Adrenal gland (tissue), 12 donors: ENCODE results near the gene SYT1. TPM values are rescaled to one million over a fixed set of nuclear protein-coding genes. Genes with fewer than 3 reads are reported as not detected.

Experiments
- DNase-seq, 7 donors: peaks; one replicate each; pipeline ENCODE4 v3.0.0-alpha.2; 2019 to 2020
- H3K27ac ChIP-seq, 5 donors: fragments of 200-600 bp; sonication (generic) in 4 of 5; 1 replicate in 3 of 5; 2 replicates in 2 of 5; pipeline versions ENCODE4 v1.5.1 to v1.8.0; 2016 to 2020; ENCODE audit warnings: mild to moderate bottlenecking in 1 of 5
- H3K27me3 ChIP-seq: fragments of 200-600 bp; 2 replicates; pipeline ENCODE4 v1.8.0; 2021
- H3K36me3 ChIP-seq, 2 donors: fragments of 200-600 bp; replicated peaks in 1 of 2; 1 replicate in 1 of 2; 2 replicates in 1 of 2; pipeline versions ENCODE4 v1.5.1 to v1.8.0; 2018 to 2022
- H3K4me1 ChIP-seq, 2 donors: fragments of 200-600 bp; replicated peaks in 1 of 2; 1 replicate in 1 of 2; 2 replicates in 1 of 2; pipeline versions ENCODE4 v1.5.1 to v1.8.0; 2018 to 2021
- H3K4me3 ChIP-seq, 4 donors: fragments of 200-600 bp; sonication (generic) in 3 of 4; one replicate each; pipeline ENCODE4 v1.5.1; 2016 to 2018
- H3K9me3 ChIP-seq, 3 donors: fragments of 200-600 bp; sonication (generic) in 1 of 3; replicated peaks in 1 of 3; 1 replicate in 2 of 3; 2 replicates in 1 of 3; pipeline versions ENCODE4 v1.5.1 to v1.8.0; 2016 to 2021
- POLR2A ChIP-seq, 2 donors: fragments of 450-650 bp; IDR thresholded peaks; one replicate each; pipeline ENCODE4 v1.6.1; 2017; ENCODE audit warnings: antibody characterized with exemption in 2 of 2, mild to moderate bottlenecking in 2 of 2, moderate library complexity in 1 of 2
- WGBS, 4 donors: extraction: QIAGEN DNeasy Blood & Tissue Kit in 2 of 4; methylation state at CpG; one replicate each; pipeline versions ENCODE4 v1.1.5 to v1.1.7; 2013 to 2017; 5-methylcytosine and 5-hydroxymethylcytosine counted together
- intact Hi-C, 2 donors: fragments of 100-400 bp; cut with DNase I; formaldehyde crosslinking; loops; one replicate each; pipeline versions ENCODE4 v1.14.1 to v1.15.0; 2022 to 2023
- polyA plus RNA-seq, 3 donors: library from polyadenylated mRNA; stranded (reverse); fragments of 200-250 nt in 2 of 3; fragments of 350-450 nt in 1 of 3; fragmentation: Illumina TruSeq in 1 of 3; extraction: RNeasy Lipid Tissue Mini Kit (QIAGEN cat#74804) in 1 of 3; gene quantifications; one replicate each; pipeline ENCODE4 v1.2.3, GENCODE V29; 2013 to 2014
- total RNA-seq, 9 donors: library from RNA; depleted of rRNA in 4 of 9; stranded (reverse); fragments of >200 nt in 4 of 9; fragments of 120-200 nt in 1 of 9; fragmentation: NEBNext Ultra II Directional in 1 of 9; extraction: Animal tissue kit (Norgen Biotek cat#: 25700) in 1 of 9; gene quantifications; one replicate each; pipeline versions ENCODE4 v1.1.0 to v1.2.4, GENCODE V29; 2013 to 2023
- TF ChIP-seq, protein P1 (sequence below), 6 experiments: fragments of 450-650 bp in 4 of 6; fragments of 200-600 bp in 2 of 6; sonication (generic) in 1 of 6; IDR thresholded peaks; 1 replicate in 5 of 6; 2 replicates in 1 of 6; pipeline versions ENCODE4 v1.5.1 to v1.8.0; 2016 to 2021; ENCODE audit warnings: antibody characterized with exemption in 6 of 6, mild to moderate bottlenecking in 2 of 6, moderate library complexity in 1 of 6
- donor health status: healthy with polysubstance abuse.
- donor health status: Bipolar disorder and iron deficiency.
- donor health status: DM: yes; HTN: yes; CAD: no.
- donor health status: DM: no; HTN: no; CAD: no.
- donor health status: DM: no; HTN: no; CAD: no.
- donor health status: DM: yes; HTN: yes; CAD: no.

SYT1 gene
- total and polyA plus RNA-seq, 12 donors, result 0.42 to 22.3 (median 4.6) TPM

DNA sequence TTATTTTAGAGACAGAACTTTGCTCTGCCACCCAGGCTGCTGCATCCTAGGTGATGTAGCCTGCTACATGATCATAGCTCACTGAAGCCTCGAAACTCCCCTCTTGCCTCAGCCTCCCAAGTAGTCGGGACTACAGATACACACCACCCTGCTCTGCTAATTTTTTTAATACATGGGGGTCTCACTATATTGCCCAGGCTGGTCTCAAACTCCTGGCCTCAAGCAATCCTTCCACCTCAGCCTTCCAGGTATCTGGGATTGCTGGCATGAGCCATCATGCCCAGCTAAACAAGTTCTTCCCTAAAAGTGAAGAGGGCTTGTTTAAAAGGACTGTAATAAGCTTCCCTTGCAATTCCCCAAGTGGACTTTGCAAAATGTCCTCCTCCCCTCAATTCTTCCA is 515.8 kb downstream of the SYT1 start:
- no peaks in the 10 kb centered on the region for H3K9me3 ChIP-seq
- peaks cover 0 to 8% of the 10 kb centered on the region in 2 donors for H3K4me1 ChIP-seq
- no peak for TF ChIP-seq POLR2A (IDR thresholded peaks at IDR 0.05)
- TF ChIP-seq, protein P1, sequence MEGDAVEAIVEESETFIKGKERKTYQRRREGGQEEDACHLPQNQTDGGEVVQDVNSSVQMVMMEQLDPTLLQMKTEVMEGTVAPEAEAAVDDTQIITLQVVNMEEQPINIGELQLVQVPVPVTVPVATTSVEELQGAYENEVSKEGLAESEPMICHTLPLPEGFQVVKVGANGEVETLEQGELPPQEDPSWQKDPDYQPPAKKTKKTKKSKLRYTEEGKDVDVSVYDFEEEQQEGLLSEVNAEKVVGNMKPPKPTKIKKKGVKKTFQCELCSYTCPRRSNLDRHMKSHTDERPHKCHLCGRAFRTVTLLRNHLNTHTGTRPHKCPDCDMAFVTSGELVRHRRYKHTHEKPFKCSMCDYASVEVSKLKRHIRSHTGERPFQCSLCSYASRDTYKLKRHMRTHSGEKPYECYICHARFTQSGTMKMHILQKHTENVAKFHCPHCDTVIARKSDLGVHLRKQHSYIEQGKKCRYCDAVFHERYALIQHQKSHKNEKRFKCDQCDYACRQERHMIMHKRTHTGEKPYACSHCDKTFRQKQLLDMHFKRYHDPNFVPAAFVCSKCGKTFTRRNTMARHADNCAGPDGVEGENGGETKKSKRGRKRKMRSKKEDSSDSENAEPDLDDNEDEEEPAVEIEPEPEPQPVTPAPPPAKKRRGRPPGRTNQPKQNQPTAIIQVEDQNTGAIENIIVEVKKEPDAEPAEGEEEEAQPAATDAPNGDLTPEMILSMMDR (IDR thresholded peaks at IDR 0.05), result no peak
- intact Hi-C loops, result no loop called here
- no peak overlapping the region for H3K4me3 ChIP-seq
- DNase-seq, result no peak
- no peaks in the 10 kb centered on the region for H3K27me3 ChIP-seq
- WGBS, 4 donors, result 82 to 98% (median 85%) methylated on average over 2 of the region's 2 CpGs
- no peak overlapping the region for H3K27ac ChIP-seq
- no peaks in the 10 kb centered on the region for H3K36me3 ChIP-seq

DNA sequence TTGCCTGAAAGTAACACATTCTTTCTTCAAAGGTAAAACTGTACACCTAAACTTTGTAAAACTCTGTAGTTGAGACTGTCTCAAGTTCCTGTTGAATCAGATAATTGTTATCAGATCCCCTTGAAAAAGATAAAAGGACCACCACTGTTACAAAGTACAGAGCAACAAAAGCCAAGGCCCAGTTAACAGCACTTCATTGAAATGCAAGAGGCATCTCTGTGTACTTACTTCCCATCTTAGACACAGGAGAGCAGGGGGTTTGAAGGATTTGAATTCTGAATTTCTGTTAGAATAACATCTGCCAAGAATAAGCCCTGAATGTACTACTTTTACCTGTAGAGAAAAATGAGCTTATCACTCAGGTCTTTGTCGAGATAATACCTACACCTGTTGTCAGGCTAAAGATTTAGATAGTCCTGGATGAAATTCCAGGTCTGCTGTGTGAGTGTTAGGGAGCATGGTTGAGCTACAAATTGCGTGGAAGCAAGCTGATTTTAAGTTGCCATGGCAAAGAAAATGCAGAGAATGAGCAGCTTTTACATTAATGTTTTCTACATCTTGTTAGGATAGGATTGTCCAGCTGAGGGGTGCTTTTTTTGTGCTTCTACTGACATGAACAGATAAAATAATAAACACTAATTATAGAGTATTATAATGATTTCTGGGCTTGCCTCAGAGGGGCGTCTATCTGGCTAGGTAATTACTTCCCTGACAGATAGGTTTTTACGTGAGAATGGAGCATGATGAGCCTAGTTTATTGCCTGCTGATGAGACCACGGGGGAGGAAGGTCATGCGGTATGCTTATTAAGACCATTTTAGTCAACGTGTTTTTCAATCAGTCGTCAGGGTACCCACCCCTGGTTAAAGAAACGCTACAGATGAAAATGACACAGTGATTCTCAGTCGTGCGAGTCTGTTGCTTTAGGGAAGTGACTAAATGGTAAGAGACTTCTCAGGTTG is 517.0 kb downstream of the SYT1 start:
- no peak overlapping the region for H3K27ac ChIP-seq
- TF ChIP-seq, protein P1 (IDR thresholded peaks at IDR 0.05), result no peak
- TF ChIP-seq POLR2A (IDR thresholded peaks at IDR 0.05), result no peak
- WGBS, 4 donors, result 48 to 64% (median 59%) methylated on average over 11 of the region's 11 CpGs
- no peak for DNase-seq
- peaks cover 0 to 8% of the 10 kb centered on the region in 2 donors for H3K4me1 ChIP-seq
- no peak overlapping the region for H3K4me3 ChIP-seq
- no peaks in the 10 kb centered on the region for H3K9me3 ChIP-seq
- H3K36me3 ChIP-seq, result no peaks in the 10 kb centered on the region
- intact Hi-C loops, result no loop called here
- no peaks in the 10 kb centered on the region for H3K27me3 ChIP-seq

DNA sequence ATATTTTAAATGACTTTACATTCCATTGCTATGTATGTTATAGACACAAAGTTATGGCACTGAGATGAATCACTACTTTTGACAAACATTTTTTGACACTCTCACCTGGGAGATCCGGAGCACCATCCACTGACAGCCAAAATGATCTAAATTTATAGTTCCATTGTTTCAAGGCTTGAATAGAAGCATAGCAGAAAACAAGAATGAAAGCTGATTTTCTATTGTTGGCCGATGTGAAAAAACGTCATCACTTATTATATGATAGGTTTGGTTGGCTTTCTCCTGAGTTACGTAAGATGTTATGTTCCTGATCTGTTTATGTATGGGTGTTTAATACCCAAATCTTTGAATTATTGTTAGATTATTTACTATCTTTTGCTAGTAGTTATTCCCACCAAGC is 520.0 kb downstream of the SYT1 start:
- TF ChIP-seq, protein P1 (IDR thresholded peaks at IDR 0.05), result no peak
- no peak for TF ChIP-seq POLR2A (IDR thresholded peaks at IDR 0.05)
- no peak overlapping the region for H3K27ac ChIP-seq
- H3K27me3 ChIP-seq, result no peaks in the 10 kb centered on the region
- H3K9me3 ChIP-seq, result no peaks in the 10 kb centered on the region
- intact Hi-C loops, result no loop called here
- DNase-seq, result no peak
- H3K4me1 ChIP-seq, result no peaks in the 10 kb centered on the region
- WGBS, 4 donors, result 71 to 79% (median 75%) methylated on average over 4 of the region's 4 CpGs
- H3K4me3 ChIP-seq, result no peak overlapping the region
- no peaks in the 10 kb centered on the region for H3K36me3 ChIP-seq

DNA sequence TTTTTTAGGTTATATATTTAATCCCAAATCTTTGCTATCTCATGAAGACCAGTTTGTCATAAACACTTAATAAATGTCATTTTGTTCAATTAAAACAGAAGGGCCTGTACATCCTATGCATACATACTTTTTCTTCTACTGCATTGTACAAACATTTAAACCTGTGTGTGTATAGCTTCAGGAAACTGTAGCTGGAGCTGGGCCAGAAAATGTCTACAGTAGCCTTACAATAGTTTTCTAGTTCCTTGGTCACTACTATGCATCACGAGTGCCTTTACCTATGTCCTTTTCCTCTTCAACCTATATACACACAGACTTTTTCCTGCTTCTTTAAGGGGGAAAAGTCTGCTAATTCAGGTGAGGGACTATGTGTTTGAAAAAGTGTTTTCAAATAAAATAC is 523.4 kb downstream of the SYT1 start:
- Histone ChIP-seq H3K4me1 (no peaks in the 10 kb centered on the region), H3K36me3 (no peaks in the 10 kb centered on the region), H3K4me3 (no peak overlapping the region), H3K27me3 (no peaks in the 10 kb centered on the region), H3K9me3 (no peaks in the 10 kb centered on the region), H3K27ac (no peak overlapping the region)
- no peak for TF ChIP-seq POLR2A (IDR thresholded peaks at IDR 0.05)
- TF ChIP-seq, protein P1 (IDR thresholded peaks at IDR 0.05), result no peak
- DNase-seq, result no peak
- whole genome bisulfite sequencing, 4 donors, result 71 to 76% (median 72%) methylated on average over 1 of the region's 1 CpG
- intact Hi-C loops, result no loop called here
